ENCODE measurements around the gene TPRG1. TPM values are rescaled to one million over a fixed set of nuclear protein-coding genes. Genes with fewer than 3 reads are reported as not detected.

TPRG1 gene
- total RNA-seq, 1 donor from 2014 or later = 0.18 TPM

DNA sequence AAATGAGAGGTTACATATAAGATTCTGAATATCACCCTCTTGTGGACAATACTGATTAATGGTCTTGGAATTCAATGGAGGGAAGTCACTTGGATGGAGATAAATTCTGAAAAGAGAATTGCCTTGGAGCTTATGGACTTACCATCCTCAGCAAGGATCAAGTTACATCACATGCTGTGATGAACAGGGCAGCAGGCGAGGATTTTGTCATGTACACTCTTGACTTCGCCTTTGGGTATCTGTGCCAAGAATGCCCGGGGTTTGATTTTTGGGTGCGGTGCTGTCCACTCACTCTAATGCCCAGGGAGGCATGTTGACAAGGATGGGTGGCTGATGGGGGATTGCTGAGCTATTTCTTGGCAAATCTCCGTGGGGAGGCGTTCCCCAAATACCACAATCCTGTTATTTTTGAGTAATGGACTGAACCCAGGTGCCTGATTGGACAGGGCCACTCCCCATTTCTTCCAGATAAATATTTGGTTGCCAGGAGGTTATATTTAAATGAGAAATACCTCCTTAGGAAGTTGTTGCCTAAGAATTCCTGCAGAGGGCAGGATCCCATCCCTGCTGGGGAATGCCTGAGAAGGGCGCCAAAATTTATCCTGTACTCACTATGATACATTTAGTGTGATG lies 96.3 kb downstream of the TPRG1 start:
- no peaks in the 10 kb centered on the region for H3K36me3 Mint-ChIP-seq (ENCODE audit: low read depth)
- H3K27ac Mint-ChIP-seq = no peak overlapping the region
- CTCF ChIA-PET = interaction anchor here (2.2 kb wide), 1 partner anchor 680 kb away, joined by 8 read pairs; no protein-coding TSS in a partner anchor
- no peak for DNase-seq
- H3K9me3 Mint-ChIP-seq = no peaks in the 10 kb centered on the region
- H3K27me3 Mint-ChIP-seq = peaks cover 9% of the 10 kb centered on the region
- POLR2A ChIA-PET = no interaction called here
- H3K4me3 Mint-ChIP-seq = no peak overlapping the region
- TF ChIP-seq, protein P1, sequence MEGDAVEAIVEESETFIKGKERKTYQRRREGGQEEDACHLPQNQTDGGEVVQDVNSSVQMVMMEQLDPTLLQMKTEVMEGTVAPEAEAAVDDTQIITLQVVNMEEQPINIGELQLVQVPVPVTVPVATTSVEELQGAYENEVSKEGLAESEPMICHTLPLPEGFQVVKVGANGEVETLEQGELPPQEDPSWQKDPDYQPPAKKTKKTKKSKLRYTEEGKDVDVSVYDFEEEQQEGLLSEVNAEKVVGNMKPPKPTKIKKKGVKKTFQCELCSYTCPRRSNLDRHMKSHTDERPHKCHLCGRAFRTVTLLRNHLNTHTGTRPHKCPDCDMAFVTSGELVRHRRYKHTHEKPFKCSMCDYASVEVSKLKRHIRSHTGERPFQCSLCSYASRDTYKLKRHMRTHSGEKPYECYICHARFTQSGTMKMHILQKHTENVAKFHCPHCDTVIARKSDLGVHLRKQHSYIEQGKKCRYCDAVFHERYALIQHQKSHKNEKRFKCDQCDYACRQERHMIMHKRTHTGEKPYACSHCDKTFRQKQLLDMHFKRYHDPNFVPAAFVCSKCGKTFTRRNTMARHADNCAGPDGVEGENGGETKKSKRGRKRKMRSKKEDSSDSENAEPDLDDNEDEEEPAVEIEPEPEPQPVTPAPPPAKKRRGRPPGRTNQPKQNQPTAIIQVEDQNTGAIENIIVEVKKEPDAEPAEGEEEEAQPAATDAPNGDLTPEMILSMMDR (IDR thresholded peaks at IDR 0.05) = no peak
- intact Hi-C loops (cut with micrococcal nuclease) = no loop called here
- no peaks in the 10 kb centered on the region for H3K4me1 Mint-ChIP-seq
- no peak for ATAC-seq (ENCODE audit: low read depth)

DNA sequence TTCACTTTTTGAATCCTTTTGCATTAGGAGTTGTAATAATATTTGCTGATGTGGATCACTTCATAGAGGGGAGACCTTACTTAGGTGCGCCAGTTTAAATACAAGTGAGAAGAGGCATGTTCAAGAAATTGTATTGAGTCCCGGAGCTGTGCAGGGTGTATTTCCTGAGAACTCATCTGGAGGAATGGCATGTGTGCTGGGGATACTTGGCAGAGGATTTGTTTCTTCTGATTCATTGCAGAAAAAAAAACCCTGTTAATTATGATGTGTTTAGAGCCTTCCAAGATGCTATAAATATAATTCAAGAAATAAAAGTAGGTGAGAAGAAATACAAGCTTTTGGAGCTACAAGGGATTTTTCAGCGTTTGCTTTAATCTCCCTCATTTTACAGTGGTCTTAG lies 97.6 kb downstream of the TPRG1 start:
- H3K4me3 Mint-ChIP-seq = no peak overlapping the region
- peaks cover 8% of the 10 kb centered on the region for H3K27me3 Mint-ChIP-seq
- H3K27ac Mint-ChIP-seq = no peak overlapping the region
- DNase-seq = no peak
- TF ChIP-seq, protein P1 (IDR thresholded peaks at IDR 0.05) = no peak
- CTCF ChIA-PET = interaction anchor here (2.2 kb wide), 1 partner anchor 679 kb away, joined by 8 read pairs; no protein-coding TSS in a partner anchor
- intact Hi-C loops (cut with micrococcal nuclease) = no loop called here
- no peaks in the 10 kb centered on the region for H3K4me1 Mint-ChIP-seq
- H3K9me3 Mint-ChIP-seq = no peaks in the 10 kb centered on the region
- POLR2A ChIA-PET = no interaction called here
- H3K36me3 Mint-ChIP-seq (ENCODE audit: low read depth) = no peaks in the 10 kb centered on the region
- no peak for ATAC-seq (ENCODE audit: low read depth)

DNA sequence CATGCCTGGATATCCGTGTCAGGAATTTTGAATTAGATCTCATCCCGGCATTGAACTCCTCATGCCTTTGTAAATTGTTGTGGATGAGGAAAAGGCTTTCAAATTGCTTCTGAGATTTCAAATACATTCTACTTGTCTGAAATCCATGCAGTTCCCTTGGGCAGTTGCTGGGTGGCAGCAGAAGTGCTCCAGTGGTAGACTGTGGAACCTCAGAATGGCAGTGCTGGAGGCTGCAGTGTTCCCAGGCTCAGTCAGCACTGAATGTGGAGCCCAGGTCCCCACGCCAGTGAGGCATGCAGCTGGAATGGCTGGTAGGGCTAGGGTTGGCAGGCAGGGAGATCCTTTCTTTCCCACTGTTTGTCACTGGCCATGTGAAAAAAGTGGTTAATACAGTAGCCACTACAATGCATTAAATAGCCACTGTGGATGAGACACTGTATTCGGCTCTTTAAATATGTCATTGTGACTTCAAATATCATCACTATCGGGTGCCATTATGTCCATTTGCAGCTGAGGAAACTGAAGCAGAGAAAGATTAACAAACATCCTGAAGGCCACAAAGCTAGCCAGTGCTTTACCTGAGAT lies 98.6 kb downstream of the TPRG1 start:
- Mint-ChIP-seq H3K9me3 (no peaks in the 10 kb centered on the region), H3K4me3 (no peak overlapping the region), H3K27me3 (peaks cover 4% of the 10 kb centered on the region), H3K36me3 (ENCODE audit: low read depth) (no peaks in the 10 kb centered on the region), H3K4me1 (no peaks in the 10 kb centered on the region), H3K27ac (no peak overlapping the region)
- TF ChIP-seq, protein P1 (IDR thresholded peaks at IDR 0.05) = no peak
- ChIA-PET POLR2A (no interaction called here), CTCF (interaction anchor here (1.3 kb wide), 1 partner anchor 677 kb away, joined by 3 read pairs; no protein-coding TSS in a partner anchor)
- DNase-seq = no peak
- no peak for ATAC-seq (ENCODE audit: low read depth)
- intact Hi-C loops (cut with micrococcal nuclease) = loop anchor here (1.0 kb wide), 1 partner anchor 678 kb away; no protein-coding TSS in a partner anchor

DNA sequence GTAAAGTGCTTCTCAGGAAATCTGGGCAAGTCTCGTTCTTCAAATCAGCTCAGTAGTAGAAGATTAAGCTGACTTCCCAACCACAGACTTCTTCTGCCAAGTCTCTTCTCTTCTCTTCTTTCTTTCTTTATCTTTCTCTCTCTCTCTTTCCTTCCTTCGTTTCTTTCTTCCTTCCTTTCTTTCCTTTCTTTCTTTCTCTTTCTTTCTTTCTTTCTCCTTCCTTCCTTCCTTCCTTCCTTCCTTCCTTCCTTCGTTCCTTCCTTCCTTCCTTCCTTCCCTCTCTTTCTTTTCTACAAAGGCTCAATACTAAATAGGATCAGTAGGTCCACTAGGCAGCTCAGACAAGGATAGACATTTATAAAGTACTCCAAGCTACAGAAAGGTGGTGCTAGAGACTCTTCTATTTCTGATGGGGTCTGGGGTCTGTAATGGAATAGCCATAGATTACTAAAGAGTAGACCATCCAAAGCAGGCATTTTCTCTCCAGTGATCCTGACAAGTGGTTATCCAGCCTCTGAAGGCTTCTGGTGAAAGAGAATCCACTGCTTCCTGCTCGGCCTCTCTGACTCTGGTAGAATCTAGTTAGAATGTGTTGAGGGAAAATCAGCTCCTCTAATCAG lies 100.8 kb downstream of the TPRG1 start:
- intact Hi-C loops (cut with micrococcal nuclease) = no loop called here
- ATAC-seq (ENCODE audit: low read depth) (no peak), DNase-seq (no peak)
- POLR2A ChIA-PET = no interaction called here
- H3K4me1 Mint-ChIP-seq = peaks cover 11% of the 10 kb centered on the region
- H3K36me3 Mint-ChIP-seq (ENCODE audit: low read depth) = no peaks in the 10 kb centered on the region
- no peak overlapping the region for H3K4me3 Mint-ChIP-seq
- H3K27me3 Mint-ChIP-seq = peaks cover 9% of the 10 kb centered on the region
- no peaks in the 10 kb centered on the region for H3K9me3 Mint-ChIP-seq
- no peak overlapping the region for H3K27ac Mint-ChIP-seq
- TF ChIP-seq, protein P1 (IDR thresholded peaks at IDR 0.05) = no peak
- CTCF ChIA-PET = interaction anchor here (0.6 to 1.8 kb wide), 9 partner anchors 9 to 689 kb away, joined by 3 to 15 read pairs (median 4); no protein-coding TSS in a partner anchor

DNA sequence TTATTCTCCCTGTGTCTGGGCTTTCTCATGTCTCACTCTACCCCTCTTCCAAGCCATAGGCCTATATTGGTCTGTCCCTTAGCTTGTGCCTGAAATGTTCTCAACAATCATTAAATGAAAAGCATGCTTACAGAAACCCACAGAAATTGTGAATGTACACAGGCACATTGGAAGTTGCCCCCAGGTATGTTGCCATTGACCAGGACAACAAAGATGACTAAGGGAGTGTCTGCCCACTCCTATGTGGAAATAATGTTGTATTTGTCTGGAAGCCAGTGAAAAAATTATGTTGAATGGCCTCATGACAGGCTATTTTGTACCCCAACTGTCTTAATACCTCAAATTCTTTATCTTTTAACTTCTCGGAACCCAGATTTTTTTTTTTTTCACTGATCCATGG lies 102.0 kb downstream of the TPRG1 start:
- DNase-seq (no peak), ATAC-seq (ENCODE audit: low read depth) (no peak)
- no peaks in the 10 kb centered on the region for H3K36me3 Mint-ChIP-seq (ENCODE audit: low read depth)
- peaks cover 14% of the 10 kb centered on the region for H3K4me1 Mint-ChIP-seq
- no peak overlapping the region for H3K27ac Mint-ChIP-seq
- intact Hi-C loops (cut with micrococcal nuclease) = no loop called here
- TF ChIP-seq, protein P1 (IDR thresholded peaks at IDR 0.05) = no peak
- ChIA-PET CTCF (interaction anchor here (1.2 kb wide), 1 partner anchor 674 kb away, joined by 3 read pairs; no protein-coding TSS in a partner anchor), POLR2A (no interaction called here)
- peaks cover 5% of the 10 kb centered on the region for H3K27me3 Mint-ChIP-seq
- no peaks in the 10 kb centered on the region for H3K9me3 Mint-ChIP-seq
- no peak overlapping the region for H3K4me3 Mint-ChIP-seq

Data from activated B cell treated with CpG ODN at 0.5 μM for 24 hours (primary cell).